Activated CD8-positive, alpha-beta memory T cell treated with anti-CD3 and anti-CD28 coated beads for 36 hours (primary cell): ENCODE measurements around the gene PPP1R9B. TPM values are rescaled to one million over a fixed set of nuclear protein-coding genes. Genes with fewer than 3 reads are reported as not detected.

ENCODE experiments used
- total RNA-seq, 2 experiments: library from RNA; stranded (reverse); gene quantifications; one replicate each; pipeline ENCODE4 v1.2.3, GENCODE V29; 2021

PPP1R9B gene
- total RNA-seq, 2 experiments from 2014 or later: 69.6 to 70.6 TPM

Other genes with a start within 250 kb of the PPP1R9B start
- gene DLX4, start 181.5 kb downstream of the PPP1R9B start, total RNA-seq: under 1 TPM; 0.67 to 0.97 TPM
- gene DLX3, start 155.5 kb downstream of the PPP1R9B start, total RNA-seq: under 1 TPM; 0.08 to 0.13 TPM
- 1 to 10 TPM; 8.0 to 8.2 TPM for gene ITGA3, start 94.6 kb downstream of the PPP1R9B start, total RNA-seq
- 10 to 100 TPM; 15.0 to 18.5 TPM for gene PDK2, start 55.3 kb downstream of the PPP1R9B start, total RNA-seq
- 1 to 10 TPM; 1.0 to 1.2 TPM for gene SAMD14, start 20.5 kb downstream of the PPP1R9B start, total RNA-seq
- gene SGCA, start 15.3 kb upstream of the PPP1R9B start, total RNA-seq: not detected
- 1 to 10 TPM in 1 of 2 experiments, under 1 TPM in 1; 0.65 to 1.0 TPM for gene COL1A1, start 51.0 kb upstream of the PPP1R9B start, total RNA-seq
- not detected for gene TMEM92, start 123.8 kb upstream of the PPP1R9B start, total RNA-seq
- gene XYLT2, start 195.4 kb upstream of the PPP1R9B start, total RNA-seq: 10 to 100 TPM; 32.0 to 33.7 TPM
- 10 to 100 TPM; 76.4 to 84.6 TPM for gene MRPL27, start 222.5 kb upstream of the PPP1R9B start, total RNA-seq
- gene EME1, start 222.6 kb upstream of the PPP1R9B start, total RNA-seq: 10 to 100 TPM; 28.1 to 30.4 TPM
- 100 to 1,000 TPM; 122 to 123 TPM for gene LRRC59, start 246.8 kb upstream of the PPP1R9B start, total RNA-seq